ENCODE measurements around the gene GSS.
"Not testable (repeated sequence)": the region's sequence is repeated elsewhere in the genome, so short reads cannot be mapped to it uniquely, and the experiment has no call there.

The GSS gene

DNA sequence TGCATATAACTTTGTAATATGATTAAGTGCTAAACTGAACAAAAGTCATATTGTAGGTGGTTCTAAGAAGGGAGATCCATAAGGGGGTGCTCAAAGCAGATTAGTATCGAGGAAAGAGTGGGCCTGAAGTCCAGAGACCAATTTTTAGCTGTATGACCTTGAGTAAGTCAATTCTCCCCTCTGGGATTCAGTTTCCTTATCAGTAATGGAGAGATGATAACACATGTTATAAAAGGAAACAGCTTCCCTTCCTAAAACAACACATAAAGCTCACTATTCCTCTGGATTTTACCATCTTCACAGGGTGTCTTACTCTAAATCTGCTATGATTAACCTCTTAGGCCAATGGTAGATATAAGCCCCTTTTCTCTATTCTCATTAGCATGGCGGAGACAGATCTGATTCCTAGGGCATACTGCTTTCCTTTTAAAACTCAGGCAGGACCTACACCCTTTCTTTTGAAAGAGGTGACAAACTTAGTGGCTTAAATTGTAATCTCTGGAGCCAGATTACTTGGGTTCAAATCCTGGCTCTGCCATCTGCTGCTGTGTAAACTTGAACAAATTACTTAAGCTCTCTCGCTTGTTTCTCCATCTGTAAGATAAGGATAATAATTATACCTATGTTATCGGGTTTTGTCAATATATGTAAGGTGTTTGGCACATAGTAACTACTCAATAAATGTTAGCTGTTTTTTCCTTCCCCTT, 39.7 kb downstream of the GSS start:
- in situ Hi-C loops (cut with MboI; ENCODE audit: low sequenced_read_pairs): no loop called here

DNA sequence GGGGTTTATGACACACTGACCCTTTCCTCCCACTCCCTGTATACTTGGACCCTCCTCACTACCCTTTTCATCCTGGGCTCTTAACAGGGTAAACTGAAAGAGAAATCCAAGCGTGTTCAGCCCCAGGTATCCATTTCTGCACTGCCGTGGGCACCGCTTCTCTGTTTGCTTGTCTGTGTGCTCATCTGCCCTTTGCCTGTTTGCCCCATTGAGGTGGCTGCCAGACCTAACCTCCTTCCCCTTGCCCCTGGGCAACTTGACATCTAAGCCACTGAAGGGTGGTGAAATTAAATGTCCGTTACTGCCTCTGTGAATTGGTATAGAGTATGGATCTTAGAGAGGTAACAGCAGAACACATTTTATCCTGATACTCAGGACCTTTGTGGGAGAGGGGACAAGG, 40.5 kb downstream of the GSS start:
- in situ Hi-C loops (cut with MboI; ENCODE audit: low sequenced_read_pairs): no loop called here

DNA sequence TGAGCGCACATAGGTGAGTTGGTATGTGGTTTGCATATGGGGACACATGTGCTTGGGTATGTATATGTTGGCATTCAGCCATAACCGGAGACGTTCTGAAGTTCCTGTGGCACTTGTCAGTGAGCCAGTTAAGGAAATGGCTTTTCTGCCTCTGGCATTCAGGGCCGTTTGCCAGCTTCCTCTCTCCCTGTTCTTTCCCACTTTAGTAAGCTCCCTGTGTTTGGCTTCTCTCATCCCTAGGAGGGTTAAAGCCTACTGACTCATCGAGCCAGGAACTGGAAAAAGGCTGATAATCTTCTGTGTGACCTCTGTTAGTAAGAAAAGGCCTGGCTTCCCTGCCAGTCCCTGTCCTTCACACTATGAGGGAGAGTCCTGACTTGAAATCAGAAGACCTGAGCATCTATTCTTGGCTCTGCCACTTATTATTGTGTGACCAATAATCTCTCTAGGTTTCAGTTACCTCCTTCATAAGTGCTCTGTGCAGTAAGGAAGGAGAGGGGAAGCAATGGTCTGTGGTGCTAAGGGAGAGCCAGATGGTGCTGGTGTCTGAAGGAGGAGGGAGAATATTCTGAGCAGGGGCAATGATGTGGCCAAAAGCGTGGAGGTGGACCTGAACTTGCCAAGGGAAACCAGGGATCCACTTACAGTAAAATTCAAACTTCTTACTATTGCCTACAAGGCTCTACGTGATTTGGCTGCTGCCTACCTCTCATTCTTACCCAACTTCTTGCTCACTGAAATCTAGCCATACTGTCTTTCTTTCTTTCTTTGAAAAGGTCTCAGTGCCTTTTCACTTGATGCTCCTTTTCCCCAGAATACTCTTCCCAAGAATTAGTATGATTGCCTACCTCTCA, 47.8 kb downstream of the GSS start:
- in situ Hi-C loops (cut with MboI; ENCODE audit: low sequenced_read_pairs): no loop called here

DNA sequence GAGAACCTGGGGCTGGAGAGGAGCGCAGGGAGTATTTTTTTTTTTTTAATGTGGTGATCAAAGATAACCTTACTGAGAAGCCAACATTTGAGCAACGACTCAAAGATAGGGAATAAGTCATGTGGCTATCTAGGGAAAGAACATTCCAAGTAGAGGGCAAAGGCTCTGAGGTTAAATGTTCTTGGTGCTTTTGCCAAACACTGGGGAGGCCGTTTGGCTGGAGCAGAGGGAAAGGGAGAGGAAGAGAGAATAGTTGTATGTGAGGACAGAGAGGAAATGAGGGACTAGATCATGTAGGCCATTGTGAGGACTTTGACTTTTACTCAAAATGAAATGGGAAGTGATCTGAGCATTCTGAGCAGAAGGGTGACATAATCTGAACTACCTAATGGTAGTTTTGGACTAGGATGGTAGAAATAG, 51.4 kb downstream of the GSS start:
- in situ Hi-C loops (cut with MboI; ENCODE audit: low sequenced_read_pairs): no loop called here

DNA sequence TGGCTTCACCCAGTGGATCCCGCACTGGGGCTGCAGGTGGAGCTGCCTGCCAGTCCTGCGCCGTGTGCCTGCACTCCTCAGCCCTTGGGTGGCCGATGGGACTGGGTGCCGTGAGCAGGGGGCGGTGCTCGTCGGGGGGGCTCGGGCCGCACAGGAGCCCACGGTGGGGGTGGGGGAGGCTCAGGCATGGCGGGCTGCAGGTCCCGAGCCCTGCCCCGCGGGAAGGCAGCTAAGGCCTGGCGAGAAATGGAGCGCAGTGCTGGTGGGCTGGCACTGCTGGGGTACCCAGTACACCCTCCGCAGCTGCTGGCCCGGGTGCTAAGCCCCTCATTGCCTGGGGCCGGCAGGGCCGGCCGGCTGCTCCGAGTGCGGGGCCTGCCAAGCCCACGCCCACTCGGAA, 56.9 kb downstream of the GSS start:
- in situ Hi-C loops (cut with MboI; ENCODE audit: low sequenced_read_pairs): not testable (repeated sequence)

DNA sequence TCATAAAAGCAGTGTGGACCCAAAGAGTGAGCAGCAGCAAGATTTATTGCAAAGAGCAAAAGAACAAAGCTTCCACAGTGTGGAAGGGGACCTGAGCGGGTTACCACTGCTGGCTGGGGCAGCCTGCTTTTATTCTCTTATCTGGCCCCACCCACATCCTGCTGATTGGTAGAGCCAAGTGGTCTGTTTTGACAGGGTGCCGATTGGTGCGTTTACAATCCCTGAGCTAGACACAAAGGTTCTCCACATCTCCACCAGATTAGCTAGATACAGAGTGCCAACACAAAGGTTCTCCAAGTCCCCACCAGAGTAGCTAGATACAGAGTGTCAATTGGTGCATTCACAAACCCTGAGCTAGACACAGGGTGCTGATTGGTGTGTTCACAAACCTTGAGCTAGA, 57.5 kb downstream of the GSS start:
- in situ Hi-C loops (cut with MboI; ENCODE audit: low sequenced_read_pairs): not testable (repeated sequence)

DNA sequence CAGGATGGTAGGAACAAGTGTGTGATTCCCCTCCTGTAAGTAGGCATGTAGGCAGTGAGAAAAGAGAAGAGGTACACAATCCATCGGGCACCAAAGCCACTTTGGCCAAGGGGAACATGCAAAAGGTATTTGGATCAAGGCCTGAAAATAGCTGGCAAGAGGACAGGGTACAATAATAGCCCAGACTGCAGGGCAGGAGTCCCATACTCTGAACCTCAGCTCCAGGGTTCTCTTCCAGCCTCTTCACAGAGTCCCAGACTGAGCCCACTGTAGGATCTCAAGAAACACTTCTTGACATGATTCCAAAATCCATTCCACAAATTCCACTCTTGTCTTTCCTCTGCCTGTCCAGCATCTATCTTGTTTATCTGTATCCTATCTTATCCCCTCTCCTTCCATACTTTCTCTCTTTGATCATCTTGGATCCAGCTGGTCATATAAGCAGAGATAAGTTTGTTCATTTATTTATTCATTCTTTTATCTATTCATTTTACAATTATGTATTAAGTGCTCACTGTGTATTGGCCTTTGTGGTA, 59.5 kb downstream of the GSS start:
- in situ Hi-C loops (cut with MboI; ENCODE audit: low sequenced_read_pairs): no loop called here

DNA sequence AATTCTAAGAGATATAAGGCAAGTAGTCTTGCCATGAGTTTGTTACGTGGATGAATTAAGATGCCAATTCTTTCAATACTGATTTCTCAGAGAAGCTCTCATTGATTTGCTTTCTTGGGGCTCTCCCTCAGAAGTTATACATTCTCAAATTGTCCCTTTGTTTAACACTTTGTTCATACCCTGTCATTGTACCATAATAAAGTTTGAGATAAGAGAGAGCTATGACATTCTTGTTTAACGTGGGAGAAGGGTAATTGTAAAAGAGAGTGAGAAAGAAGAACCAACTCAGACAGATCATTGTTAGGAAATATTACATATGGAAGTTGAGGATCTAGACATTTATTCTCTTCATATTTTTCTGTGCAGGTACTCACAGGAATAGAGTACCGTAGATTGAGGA, 60.1 kb downstream of the GSS start:
- in situ Hi-C loops (cut with MboI; ENCODE audit: low sequenced_read_pairs): no loop called here

DNA sequence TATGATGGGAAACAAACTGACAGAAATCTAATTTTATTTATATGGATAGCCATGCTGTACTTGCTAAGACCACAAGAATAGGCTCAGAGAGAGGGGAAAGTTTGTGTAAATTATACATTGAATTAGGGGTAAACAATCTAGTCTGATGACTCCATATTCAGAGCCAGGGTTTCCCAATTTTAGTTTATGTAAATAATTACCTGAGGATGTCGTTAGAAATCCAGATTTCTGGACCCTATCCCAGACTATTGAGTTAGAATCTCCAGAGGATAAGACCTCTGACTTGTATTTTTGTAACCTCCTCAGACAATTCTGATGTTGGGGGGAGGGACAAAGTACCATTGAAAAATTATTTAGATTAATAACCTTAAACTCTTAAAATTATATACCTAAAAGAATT, 60.9 kb downstream of the GSS start:
- in situ Hi-C loops (cut with MboI; ENCODE audit: low sequenced_read_pairs): no loop called here

DNA sequence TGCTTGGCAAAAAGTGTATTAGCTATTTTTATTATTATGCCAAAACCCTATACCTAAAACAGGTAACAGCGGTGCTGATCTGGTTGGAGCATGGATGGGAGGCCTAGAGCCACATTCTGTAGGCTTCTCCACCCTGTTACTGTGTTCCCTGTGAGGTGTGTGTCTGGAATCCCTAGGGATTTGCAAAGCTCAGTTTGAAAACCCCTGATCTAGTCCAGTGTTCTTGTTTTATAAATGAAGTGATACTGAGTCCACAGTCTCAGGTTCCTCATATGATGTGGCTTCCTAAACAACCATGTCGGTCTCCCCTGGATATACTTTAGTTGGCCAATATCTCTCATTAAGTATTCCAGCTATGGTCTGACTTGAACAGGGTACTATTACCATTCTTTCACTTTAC, 62.9 kb downstream of the GSS start:
- in situ Hi-C loops (cut with MboI; ENCODE audit: low sequenced_read_pairs): no loop called here

DNA sequence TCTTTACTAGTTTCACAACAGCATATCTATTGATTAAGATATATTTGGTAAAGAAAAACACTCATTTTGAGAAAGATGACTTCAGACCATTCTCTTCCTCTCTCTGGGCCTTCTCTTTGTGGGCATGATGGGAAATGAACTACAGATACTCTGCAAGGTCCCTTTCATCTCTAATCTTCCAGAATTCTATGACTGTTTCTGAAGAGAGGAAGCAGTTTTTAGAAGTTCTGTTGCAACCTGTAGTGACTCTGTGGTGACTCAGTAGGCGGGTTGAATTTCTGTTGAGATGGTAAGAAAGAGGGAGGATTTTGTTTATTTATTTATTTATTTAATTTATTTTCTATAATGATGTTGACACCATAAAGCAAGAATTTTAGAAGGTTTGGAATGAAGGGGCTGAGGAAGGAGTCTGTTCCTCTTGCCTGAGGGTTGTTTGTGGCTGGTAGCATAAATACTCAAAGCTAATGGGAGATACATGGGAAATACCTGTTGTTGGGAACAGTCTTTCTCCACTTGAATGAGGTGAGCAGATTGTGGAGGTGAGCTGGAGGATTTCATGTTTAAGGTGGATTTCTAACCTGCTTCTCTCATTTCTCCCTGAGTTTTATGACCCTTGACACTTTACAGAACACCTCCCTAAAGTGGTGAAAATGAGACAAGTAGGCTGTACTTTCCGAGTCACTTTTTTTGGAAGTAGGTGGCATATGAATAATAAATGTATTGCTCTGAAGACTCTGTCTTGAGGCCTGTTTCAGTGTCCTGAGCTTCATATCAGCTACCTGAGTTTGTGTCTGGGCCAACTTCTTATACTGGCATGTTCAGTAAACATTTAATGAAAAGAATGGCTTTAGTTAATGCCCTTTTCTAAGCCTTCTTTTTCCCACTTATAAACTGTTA, 64.2 kb downstream of the GSS start:
- in situ Hi-C loops (cut with MboI; ENCODE audit: low sequenced_read_pairs): no loop called here

DNA sequence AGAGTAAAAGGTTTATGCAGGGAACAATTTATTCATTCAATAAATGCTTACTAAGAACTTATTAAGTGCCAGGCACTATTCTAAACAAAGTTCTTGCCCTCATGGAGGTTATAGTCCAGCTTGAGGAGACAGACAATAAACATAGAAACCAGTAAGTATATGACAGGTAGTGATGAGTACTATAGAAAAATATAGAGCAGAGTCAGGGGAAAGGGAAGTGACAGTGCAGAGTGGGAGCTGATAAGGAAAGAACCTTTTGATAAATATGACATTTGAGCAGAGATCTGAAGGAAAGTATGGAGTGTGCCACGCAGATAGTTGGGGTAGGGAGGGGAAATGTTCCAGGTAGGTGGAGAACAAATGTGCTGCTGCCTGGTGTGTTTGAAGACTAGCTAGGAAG, 67.1 kb downstream of the GSS start:
- in situ Hi-C loops (cut with MboI; ENCODE audit: low sequenced_read_pairs): no loop called here

DNA sequence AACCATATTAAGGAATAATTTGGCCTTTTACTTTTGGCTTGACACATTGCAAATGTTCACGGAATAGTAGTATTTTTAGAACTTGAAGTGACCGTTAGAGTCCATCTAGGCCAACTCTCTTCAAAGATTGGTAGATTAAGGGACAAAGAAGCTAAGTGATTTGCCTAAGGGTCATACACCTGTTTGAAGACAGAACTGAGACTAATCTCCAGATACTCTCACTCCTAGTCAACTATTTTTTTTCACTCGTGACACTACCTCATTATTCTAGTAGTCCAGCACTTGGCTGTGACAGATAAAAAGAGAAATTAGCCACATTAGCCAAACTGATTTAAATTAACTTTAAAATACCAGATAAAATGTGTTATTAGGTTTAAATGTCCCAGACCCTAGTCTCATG, 68.6 kb downstream of the GSS start:
- in situ Hi-C loops (cut with MboI; ENCODE audit: low sequenced_read_pairs): no loop called here

DNA sequence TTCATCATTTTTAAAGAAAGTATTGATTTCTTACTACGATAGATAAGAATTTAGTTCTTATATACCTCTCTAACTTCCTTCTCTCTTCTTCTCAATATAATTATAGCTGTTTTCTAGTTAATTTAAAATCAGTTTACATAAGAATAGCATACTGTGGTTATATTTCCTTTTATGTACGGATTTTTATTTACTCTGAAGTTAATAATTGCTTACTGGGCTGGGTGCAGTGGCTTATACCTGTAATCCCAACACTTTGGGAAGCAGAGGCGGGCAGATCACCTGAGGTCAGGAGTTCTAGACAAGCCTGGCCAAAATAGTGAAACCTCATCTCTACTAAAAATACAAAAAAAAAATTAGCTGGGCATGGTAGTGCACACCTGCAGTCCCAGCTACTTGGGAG, 69.5 kb downstream of the GSS start:
- in situ Hi-C loops (cut with MboI; ENCODE audit: low sequenced_read_pairs): no loop called here

DNA sequence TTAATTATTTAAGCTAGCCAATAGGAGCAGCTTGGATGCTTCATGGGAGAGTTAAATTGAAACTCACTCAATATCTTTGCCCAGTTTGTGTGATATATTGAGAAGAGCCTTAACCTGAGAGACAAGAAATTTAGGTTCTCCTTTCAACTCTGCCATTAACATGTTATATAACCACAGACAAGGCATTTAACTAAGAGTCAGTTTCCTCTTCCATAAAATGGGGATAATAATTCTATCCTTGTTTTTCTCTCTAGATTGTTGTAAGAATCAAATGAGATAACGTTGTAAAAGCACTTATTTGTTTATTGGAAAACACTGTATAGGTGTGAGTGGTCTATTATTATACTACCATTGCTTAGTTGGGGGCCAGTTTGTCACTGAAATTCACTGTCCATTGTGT, 71.3 kb downstream of the GSS start:
- in situ Hi-C loops (cut with MboI; ENCODE audit: low sequenced_read_pairs): no loop called here

DNA sequence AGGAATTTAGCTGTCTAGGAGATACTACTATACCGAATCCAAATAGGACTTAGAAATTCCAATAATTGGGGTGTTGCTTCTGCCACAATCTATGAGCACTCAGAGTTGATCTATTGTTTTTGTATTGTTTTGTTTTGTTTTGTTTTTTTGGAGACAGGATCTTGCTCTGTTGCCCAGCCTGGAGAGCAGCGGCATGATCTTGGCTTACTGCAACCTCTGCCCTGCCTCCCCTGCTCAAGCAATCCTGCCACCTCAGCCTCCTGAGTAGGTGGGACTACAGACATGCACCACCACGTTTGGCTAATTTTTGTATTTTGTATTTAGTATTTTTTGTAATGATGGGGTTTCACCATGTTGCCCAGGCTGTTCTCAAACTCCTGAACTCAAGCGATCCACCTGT, 71.8 kb downstream of the GSS start:
- in situ Hi-C loops (cut with MboI; ENCODE audit: low sequenced_read_pairs): no loop called here

DNA sequence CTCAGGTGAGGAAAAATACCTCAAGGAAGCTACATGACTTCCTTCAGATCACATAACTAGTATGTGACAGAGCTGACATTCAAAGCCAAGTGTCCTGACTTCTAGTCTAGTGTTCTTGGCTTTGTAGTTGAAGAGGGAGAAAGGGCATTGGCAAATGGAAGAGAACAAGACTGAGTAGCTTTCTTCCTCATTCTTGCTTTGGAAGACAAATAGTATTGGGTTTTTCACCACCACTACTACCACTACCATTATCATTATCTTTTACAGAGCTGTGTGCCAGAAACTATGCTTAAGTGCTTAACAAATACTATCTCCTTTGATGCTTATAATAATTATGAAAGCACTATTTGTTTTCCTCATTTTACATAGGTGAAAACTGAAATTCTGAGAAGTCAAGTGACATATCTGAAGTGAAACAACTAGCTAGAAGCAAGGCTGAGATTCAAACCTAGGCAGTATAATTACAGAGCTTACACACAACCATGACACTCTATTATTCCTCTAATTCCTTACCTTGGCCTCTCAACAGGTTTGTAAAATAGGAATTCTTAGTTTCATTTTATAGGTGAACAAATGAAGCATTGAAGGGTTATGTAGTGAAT, 72.4 kb downstream of the GSS start:
- in situ Hi-C loops (cut with MboI; ENCODE audit: low sequenced_read_pairs): no loop called here

DNA sequence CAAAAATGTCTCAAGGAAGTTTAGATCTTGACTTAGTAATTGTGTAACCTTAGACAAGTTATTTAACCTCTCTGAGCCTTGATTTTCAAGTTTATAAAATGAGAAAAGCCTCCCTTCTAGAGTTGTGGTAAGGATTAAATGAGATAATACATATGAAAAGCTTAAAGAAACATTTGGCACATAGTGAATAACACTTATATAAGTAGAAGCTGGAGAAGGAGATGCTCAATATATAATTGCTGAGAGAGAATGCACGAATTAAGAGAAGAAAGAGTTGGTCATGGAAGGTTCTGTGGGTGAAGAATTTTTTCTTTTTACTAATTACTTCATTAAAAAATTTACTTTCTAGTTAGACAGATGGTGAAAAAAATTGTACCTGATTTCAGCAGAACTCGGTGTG, 73.9 kb downstream of the GSS start:
- in situ Hi-C loops (cut with MboI; ENCODE audit: low sequenced_read_pairs): no loop called here

DNA sequence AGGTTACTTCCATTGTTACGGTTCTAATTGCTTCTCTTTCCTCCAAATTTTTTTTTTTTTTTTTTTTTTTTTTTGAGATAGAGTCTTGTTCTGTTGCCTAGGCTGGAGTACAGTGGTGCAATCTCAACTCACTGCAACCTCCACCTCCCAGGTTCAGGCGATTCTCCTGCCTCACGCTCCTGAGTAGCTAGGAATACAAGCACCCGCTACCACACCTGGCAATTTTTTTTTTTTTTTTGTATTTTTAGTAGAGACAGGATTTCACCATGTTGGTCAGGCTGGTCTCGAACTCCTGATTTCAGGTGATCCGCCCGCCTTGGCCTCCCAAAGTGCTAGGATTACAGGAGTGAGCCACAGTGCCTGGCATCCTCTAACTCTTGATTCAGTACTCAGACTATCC, 74.6 kb downstream of the GSS start:
- in situ Hi-C loops (cut with MboI; ENCODE audit: low sequenced_read_pairs): not testable (repeated sequence)

DNA sequence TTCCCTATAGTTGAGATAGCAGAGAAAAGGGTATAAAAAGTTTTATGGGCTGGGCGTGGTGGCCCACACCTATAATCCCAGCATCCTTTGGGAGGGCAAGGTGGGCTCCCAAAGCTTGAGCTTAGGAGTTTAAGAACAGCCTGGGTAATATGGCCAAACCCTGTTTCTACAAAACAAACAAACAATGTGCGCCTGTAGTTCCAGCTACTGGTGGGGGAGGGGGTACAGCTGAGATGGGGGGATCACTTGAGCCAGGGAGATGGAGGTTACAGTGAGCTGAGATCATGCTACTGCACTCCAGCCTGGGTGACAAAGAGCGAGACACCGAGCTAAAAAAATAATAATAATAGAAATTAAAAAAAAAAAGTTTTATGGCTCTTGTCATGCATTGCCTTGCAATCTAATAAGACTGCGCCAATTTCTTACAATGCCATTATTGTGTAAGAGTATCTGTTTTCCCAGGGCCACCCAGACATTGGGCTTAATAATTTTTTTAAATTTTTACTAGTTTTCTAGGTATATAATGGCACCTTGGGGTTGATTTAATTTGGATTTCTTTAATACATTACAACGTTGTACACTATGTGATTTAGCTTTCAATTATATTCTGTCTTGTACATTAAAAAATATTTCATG, 75.3 kb downstream of the GSS start:
- in situ Hi-C loops (cut with MboI; ENCODE audit: low sequenced_read_pairs): no loop called here

Data from HL-60/S4 (cell line).